ENCODE measurements around the gene C1QTNF7.

The C1QTNF7 gene

DNA sequence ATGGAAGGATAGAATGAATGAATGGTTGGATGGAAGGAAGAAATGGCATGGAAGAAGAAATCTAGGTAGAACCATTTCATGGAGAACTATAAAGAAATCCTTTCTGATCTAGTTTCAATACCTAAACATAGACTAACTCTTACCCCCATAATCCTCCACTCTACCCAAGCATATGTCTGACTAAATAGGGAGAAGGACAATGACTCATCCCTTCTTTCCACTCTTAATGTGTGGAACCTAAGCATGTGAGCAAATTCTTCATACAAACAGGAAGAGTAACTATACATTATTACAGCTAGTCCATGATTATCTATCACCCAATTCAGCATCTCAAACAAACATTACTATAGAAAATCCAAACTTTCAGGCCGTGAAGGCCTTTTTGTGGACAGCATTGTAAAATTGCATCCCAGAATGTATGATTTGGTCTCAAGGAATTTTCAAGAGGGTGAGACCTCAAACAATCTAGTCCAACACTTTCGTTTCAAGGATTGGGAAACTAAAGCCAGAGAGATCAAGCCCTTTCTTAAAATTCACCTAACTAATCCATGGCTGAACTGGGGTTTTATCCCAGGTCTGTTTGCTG is 11.2 kb downstream of the C1QTNF7 start (continued):
- TF ChIP-seq, protein P1, sequence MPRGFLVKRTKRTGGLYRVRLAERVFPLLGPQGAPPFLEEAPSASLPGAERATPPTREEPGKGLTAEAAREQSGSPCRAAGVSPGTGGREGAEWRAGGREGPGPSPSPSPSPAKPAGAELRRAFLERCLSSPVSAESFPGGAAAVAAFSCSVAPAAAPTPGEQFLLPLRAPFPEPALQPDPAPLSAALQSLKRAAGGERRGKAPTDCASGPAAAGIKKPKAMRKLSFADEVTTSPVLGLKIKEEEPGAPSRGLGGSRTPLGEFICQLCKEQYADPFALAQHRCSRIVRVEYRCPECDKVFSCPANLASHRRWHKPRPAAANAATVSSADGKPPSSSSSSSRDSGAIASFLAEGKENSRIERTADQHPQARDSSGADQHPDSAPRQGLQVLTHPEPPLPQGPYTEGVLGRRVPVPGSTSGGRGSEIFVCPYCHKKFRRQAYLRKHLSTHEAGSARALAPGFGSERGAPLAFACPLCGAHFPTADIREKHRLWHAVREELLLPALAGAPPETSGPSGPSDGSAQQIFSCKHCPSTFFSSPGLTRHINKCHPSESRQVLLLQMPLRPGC (tag by site-specific recombination; IDR thresholded peaks at IDR 0.05): no peak
- TF ChIP-seq ZNF366 (tag by site-specific recombination; conservative IDR thresholded peaks at IDR 0.05) (no peak), ZNF530 (tag by site-specific recombination; IDR thresholded peaks at IDR 0.05; ENCODE audit: low read depth) (no peak), ZNF391 (tag by site-specific recombination; IDR thresholded peaks at IDR 0.05; ENCODE audit: borderline replicate concordance, low read depth) (no peak), ZSCAN5A (tag by site-specific recombination; IDR thresholded peaks at IDR 0.05) (no peak), HOXA7 (CRISPR knock-in tag; IDR thresholded peaks at IDR 0.05; ENCODE audit: borderline replicate concordance) (no peak)
- TF ChIP-seq, protein P2, sequence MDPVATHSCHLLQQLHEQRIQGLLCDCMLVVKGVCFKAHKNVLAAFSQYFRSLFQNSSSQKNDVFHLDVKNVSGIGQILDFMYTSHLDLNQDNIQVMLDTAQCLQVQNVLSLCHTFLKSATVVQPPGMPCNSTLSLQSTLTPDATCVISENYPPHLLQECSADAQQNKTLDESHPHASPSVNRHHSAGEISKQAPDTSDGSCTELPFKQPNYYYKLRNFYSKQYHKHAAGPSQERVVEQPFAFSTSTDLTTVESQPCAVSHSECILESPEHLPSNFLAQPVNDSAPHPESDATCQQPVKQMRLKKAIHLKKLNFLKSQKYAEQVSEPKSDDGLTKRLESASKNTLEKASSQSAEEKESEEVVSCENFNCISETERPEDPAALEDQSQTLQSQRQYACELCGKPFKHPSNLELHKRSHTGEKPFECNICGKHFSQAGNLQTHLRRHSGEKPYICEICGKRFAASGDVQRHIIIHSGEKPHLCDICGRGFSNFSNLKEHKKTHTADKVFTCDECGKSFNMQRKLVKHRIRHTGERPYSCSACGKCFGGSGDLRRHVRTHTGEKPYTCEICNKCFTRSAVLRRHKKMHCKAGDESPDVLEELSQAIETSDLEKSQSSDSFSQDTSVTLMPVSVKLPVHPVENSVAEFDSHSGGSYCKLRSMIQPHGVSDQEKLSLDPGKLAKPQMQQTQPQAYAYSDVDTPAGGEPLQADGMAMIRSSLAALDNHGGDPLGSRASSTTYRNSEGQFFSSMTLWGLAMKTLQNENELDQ (tag by site-specific recombination; IDR thresholded peaks at IDR 0.05; ENCODE audit: low read depth): no peak

- no peaks in the 10 kb centered on the region for H3K4me1 ChIP-seq (ENCODE audit: control insufficient read depth, insufficient read depth, low read length)
- H3K36me3 ChIP-seq (ENCODE audit: control insufficient read depth in 2 of 2, insufficient read depth in 1 of 2, low read length in 2 of 2): no peaks in the 10 kb centered on the region
- TF ChIP-seq ZNF677 (tag by site-specific recombination; IDR thresholded peaks at IDR 0.05): no peak
- TF ChIP-seq ZNF776 (tag by site-specific recombination; IDR thresholded peaks at IDR 0.05; ENCODE audit: borderline replicate concordance): no peak
- no peak for TF ChIP-seq WT1 (tag by site-specific recombination; IDR thresholded peaks at IDR 0.05)
- no peak for TF ChIP-seq ZNF324 (tag by site-specific recombination; IDR thresholded peaks at IDR 0.05)
- no peak for TF ChIP-seq ZNF596 (tag by site-specific recombination; IDR thresholded peaks at IDR 0.05)
- no peak for TF ChIP-seq ZBTB7A (tag by site-specific recombination; IDR thresholded peaks at IDR 0.05; ENCODE audit: low read depth)
- no peak for TF ChIP-seq ZNF513 (tag by site-specific recombination; IDR thresholded peaks at IDR 0.05)
- TF ChIP-seq, protein P3, sequence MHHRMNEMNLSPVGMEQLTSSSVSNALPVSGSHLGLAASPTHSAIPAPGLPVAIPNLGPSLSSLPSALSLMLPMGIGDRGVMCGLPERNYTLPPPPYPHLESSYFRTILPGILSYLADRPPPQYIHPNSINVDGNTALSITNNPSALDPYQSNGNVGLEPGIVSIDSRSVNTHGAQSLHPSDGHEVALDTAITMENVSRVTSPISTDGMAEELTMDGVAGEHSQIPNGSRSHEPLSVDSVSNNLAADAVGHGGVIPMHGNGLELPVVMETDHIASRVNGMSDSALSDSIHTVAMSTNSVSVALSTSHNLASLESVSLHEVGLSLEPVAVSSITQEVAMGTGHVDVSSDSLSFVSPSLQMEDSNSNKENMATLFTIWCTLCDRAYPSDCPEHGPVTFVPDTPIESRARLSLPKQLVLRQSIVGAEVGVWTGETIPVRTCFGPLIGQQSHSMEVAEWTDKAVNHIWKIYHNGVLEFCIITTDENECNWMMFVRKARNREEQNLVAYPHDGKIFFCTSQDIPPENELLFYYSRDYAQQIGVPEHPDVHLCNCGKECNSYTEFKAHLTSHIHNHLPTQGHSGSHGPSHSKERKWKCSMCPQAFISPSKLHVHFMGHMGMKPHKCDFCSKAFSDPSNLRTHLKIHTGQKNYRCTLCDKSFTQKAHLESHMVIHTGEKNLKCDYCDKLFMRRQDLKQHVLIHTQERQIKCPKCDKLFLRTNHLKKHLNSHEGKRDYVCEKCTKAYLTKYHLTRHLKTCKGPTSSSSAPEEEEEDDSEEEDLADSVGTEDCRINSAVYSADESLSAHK (tag by site-specific recombination; IDR thresholded peaks at IDR 0.05): no peak
- H3K27ac ChIP-seq (ENCODE audit: extremely low read depth, low read depth, low read length): no peak overlapping the region
- H3K9me3 ChIP-seq (ENCODE audit: control insufficient read depth, insufficient read depth, low read depth, low read length): no peaks in the 10 kb centered on the region
- ChIA-PET POLR2A (no interaction called here), CTCF (interaction anchor here (1.0 kb wide), 1 partner anchor 14 kb away, joined by 3 read pairs; no protein-coding TSS in a partner anchor)
- H3K4me3 ChIP-seq (ENCODE audit: low read depth, low read length): no peak overlapping the region
Measured at GRCh38 chr4:15443371-15444160, 15.7 kb downstream of the C1QTNF7 start.
